PFSK-1 (cell line): Measurements from ENCODE around the gene ERN1.

Experiments
- POLR2AphosphoS5 ChIP-seq: IDR thresholded peaks from 2 replicates; pipeline ENCODE4 v1.6.1; 2012; ENCODE audit warnings: low read depth, mild to moderate bottlenecking, control low read depth, low read length, moderate library complexity
- TAF1 ChIP-seq: IDR thresholded peaks from 2 replicates; pipeline ENCODE4 v1.6.1; 2012; ENCODE audit warnings: low read length, control low read depth, borderline replicate concordance; ENCODE audit not compliant: insufficient read depth

- TF ChIP-seq POLR2AphosphoS5: no peak
- no peak for TF ChIP-seq TAF1
These were observed 132.4 kb downstream of the ERN1 start for GRCh38 chr17:63997341-63998048.
